ENCODE data around the gene AEBP1. TPM values are rescaled to one million over a fixed set of nuclear protein-coding genes. Genes with fewer than 3 reads are reported as not detected.

AEBP1 gene
- total and polyA plus RNA-seq, 9 of the 15 experiments (the other 6 are each of a cell fraction or from before 2014, with no cell fraction given): 0.03 to 0.78 (median 0.30) TPM; not detected in 2

DNA sequence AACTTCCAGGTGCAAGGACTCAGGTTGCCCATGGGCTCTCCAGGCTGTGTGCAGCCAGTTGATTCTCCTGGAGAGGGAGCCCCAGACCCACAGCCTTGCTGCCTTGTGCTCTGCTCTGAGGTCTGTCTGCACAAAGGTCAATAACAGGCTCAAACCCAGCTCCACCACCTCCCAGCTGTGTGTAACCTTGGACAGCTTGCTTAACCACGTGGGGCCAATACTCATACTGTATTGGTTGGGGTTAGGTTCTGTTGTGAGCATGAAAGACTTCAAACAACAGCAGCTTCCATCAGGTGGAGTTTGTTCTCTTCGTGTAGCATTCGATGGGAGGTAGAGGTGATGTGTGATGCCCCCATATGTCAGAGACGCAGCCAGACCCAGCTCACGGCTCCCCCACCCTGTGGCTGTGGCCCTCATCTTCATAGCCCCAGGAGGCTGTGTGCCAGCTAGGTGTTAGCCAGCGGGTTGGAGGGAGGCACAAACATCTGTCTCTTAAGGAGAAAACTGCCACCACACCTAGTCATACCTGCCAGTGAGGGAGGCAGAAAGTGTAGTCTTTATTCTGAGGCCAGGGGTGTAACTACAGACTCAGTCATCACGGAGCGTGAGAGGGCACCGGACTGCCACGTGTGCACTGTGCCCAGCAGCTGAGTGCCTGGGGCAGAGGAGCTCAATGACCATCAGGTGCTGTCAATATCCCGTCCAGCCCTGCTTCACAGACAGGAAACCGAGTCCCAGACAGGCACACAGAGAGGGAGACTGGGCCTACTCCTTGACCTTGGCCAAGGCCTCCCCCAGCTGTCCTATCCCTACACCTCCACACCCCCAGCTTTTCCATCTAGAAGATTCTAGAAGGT, 27.3 kb downstream of the AEBP1 start (continued):
- TF ChIP-seq, protein P1, sequence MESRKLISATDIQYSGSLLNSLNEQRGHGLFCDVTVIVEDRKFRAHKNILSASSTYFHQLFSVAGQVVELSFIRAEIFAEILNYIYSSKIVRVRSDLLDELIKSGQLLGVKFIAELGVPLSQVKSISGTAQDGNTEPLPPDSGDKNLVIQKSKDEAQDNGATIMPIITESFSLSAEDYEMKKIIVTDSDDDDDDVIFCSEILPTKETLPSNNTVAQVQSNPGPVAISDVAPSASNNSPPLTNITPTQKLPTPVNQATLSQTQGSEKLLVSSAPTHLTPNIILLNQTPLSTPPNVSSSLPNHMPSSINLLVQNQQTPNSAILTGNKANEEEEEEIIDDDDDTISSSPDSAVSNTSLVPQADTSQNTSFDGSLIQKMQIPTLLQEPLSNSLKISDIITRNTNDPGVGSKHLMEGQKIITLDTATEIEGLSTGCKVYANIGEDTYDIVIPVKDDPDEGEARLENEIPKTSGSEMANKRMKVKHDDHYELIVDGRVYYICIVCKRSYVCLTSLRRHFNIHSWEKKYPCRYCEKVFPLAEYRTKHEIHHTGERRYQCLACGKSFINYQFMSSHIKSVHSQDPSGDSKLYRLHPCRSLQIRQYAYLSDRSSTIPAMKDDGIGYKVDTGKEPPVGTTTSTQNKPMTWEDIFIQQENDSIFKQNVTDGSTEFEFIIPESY (CRISPR knock-in tag; IDR thresholded peaks at IDR 0.05): no peak
- TF ChIP-seq ZNF24 (IDR thresholded peaks at IDR 0.05): no peak
- peak; percentile 35; the same call in 1 of the 2 replicates for TF ChIP-seq STAG1 (CRISPR knock-in tag; IDR thresholded peaks at IDR 0.05; ENCODE audit: borderline replicate concordance)
- TF ChIP-seq ZNF175 (CRISPR knock-in tag; IDR thresholded peaks at IDR 0.05; ENCODE audit: low read depth): no peak
- TF ChIP-seq, protein P2, sequence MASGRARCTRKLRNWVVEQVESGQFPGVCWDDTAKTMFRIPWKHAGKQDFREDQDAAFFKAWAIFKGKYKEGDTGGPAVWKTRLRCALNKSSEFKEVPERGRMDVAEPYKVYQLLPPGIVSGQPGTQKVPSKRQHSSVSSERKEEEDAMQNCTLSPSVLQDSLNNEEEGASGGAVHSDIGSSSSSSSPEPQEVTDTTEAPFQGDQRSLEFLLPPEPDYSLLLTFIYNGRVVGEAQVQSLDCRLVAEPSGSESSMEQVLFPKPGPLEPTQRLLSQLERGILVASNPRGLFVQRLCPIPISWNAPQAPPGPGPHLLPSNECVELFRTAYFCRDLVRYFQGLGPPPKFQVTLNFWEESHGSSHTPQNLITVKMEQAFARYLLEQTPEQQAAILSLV (tag; IDR thresholded peaks at IDR 0.05): no peak
- TF ChIP-seq TARDBP (IDR thresholded peaks at IDR 0.05): no peak
- no peak for TF ChIP-seq NR2C1 (IDR thresholded peaks at IDR 0.05)
- TF ChIP-seq NR2C1 (tag; IDR thresholded peaks at IDR 0.05): 0 out of 2 replicates have a peak, but pooled peaks have one; percentile 13
- no peak for TF ChIP-seq ZNF764 (CRISPR knock-in tag; IDR thresholded peaks at IDR 0.05; ENCODE audit: low read depth)
- TF ChIP-seq MAFK (IDR thresholded peaks at IDR 0.05; ENCODE audit: low read length): no peak
- no peak for TF ChIP-seq HMG20B (CRISPR knock-in tag; IDR thresholded peaks at IDR 0.05)
- 0 out of 2 replicates have a peak, but pooled peaks have one; percentile 47 for TF ChIP-seq RAD51 (IDR thresholded peaks at IDR 0.05; ENCODE audit: borderline replicate concordance, low read depth)
- TF ChIP-seq, protein P3, sequence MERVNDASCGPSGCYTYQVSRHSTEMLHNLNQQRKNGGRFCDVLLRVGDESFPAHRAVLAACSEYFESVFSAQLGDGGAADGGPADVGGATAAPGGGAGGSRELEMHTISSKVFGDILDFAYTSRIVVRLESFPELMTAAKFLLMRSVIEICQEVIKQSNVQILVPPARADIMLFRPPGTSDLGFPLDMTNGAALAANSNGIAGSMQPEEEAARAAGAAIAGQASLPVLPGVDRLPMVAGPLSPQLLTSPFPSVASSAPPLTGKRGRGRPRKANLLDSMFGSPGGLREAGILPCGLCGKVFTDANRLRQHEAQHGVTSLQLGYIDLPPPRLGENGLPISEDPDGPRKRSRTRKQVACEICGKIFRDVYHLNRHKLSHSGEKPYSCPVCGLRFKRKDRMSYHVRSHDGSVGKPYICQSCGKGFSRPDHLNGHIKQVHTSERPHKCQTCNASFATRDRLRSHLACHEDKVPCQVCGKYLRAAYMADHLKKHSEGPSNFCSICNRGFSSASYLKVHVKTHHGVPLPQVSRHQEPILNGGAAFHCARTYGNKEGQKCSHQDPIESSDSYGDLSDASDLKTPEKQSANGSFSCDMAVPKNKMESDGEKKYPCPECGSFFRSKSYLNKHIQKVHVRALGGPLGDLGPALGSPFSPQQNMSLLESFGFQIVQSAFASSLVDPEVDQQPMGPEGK (CRISPR knock-in tag; IDR thresholded peaks at IDR 0.05; ENCODE audit: borderline replicate concordance): no peak
- TF ChIP-seq GABPA (tag; conservative IDR thresholded peaks at IDR 0.05; ENCODE audit: low read depth): no peak
- TF ChIP-seq NCOA6 (IDR thresholded peaks at IDR 0.05): no peak
- TF ChIP-seq CBFB (CRISPR knock-in tag; IDR thresholded peaks at IDR 0.05): no peak
- no peak for TF ChIP-seq ZNF212 (CRISPR knock-in tag; IDR thresholded peaks at IDR 0.05)
- TF ChIP-seq, protein P4, sequence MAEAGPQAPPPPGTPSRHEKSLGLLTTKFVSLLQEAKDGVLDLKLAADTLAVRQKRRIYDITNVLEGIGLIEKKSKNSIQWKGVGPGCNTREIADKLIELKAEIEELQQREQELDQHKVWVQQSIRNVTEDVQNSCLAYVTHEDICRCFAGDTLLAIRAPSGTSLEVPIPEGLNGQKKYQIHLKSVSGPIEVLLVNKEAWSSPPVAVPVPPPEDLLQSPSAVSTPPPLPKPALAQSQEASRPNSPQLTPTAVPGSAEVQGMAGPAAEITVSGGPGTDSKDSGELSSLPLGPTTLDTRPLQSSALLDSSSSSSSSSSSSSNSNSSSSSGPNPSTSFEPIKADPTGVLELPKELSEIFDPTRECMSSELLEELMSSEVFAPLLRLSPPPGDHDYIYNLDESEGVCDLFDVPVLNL (CRISPR knock-in tag; IDR thresholded peaks at IDR 0.05; ENCODE audit: low read depth): peak; percentile 42; the same call in 1 of the 2 replicates
- TF ChIP-seq, protein P5, sequence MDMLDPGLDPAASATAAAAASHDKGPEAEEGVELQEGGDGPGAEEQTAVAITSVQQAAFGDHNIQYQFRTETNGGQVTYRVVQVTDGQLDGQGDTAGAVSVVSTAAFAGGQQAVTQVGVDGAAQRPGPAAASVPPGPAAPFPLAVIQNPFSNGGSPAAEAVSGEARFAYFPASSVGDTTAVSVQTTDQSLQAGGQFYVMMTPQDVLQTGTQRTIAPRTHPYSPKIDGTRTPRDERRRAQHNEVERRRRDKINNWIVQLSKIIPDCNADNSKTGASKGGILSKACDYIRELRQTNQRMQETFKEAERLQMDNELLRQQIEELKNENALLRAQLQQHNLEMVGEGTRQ (CRISPR knock-in tag; IDR thresholded peaks at IDR 0.05): peak; percentile 70
